ENCODE results near the gene TUSC2.

TUSC2 gene

DNA sequence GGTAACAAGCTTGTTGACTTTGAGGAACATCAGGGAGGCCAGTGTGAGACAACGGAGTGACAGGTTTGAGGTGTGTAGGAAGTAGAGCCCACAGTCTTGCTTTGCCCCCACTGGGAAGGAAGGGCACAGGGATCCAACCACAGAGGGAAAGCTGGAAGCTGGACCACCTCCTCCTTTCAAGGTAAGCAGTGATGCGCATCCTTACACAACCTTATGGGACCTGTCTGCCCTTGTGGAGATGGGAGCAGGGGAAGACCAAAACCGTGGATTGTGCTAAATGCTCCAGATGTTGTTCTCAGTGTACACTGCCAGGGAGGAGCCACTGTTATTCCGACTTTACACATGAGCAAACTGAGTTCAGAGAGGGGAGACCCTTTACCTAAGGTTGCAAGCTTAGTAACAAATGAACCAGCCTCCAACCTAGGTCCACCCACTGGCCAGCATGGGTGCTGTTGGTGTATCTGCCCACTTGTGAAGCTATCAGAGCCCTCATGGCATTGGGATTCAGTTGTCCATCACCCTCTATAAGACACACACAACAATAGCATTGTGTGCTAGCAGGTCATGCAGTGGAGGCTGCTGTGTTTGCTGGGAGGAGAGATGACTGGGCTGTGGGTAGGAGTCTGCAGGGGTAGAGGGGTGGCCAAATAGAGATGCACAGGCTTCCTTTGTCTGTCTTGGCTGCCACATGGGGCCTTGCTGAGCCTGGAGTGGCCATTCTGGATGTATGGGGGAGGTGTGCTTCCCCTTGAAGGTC, 49.7 kb downstream of the TUSC2 start:
- TF ChIP-seq, protein P1, sequence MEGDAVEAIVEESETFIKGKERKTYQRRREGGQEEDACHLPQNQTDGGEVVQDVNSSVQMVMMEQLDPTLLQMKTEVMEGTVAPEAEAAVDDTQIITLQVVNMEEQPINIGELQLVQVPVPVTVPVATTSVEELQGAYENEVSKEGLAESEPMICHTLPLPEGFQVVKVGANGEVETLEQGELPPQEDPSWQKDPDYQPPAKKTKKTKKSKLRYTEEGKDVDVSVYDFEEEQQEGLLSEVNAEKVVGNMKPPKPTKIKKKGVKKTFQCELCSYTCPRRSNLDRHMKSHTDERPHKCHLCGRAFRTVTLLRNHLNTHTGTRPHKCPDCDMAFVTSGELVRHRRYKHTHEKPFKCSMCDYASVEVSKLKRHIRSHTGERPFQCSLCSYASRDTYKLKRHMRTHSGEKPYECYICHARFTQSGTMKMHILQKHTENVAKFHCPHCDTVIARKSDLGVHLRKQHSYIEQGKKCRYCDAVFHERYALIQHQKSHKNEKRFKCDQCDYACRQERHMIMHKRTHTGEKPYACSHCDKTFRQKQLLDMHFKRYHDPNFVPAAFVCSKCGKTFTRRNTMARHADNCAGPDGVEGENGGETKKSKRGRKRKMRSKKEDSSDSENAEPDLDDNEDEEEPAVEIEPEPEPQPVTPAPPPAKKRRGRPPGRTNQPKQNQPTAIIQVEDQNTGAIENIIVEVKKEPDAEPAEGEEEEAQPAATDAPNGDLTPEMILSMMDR (IDR thresholded peaks at IDR 0.05; ENCODE audit: insufficient read depth, low read depth, low read length, missing control alignments), result no peak
- no peak overlapping the region for H3K4me3 ChIP-seq (ENCODE audit: low read length)
- no peak for DNase-seq (ENCODE audit: low read depth)

GRCh38 chr3:50276762-50277101, 51.3 kb downstream of the TUSC2 start:
- TF ChIP-seq, protein P1 (IDR thresholded peaks at IDR 0.05; ENCODE audit: insufficient read depth, low read depth, low read length, missing control alignments), result no peak
- no peak for DNase-seq (ENCODE audit: low read depth)
- H3K4me3 ChIP-seq (ENCODE audit: low read length), result no peak overlapping the region

- DNase-seq (ENCODE audit: low read depth), result no peak
- TF ChIP-seq, protein P1 (IDR thresholded peaks at IDR 0.05; ENCODE audit: insufficient read depth, low read depth, low read length, missing control alignments), result no peak
Observed at GRCh38 chr3:50275996-50276761, 51.8 kb downstream of the TUSC2 start.

GRCh38 chr3:50275141-50275995, 52.7 kb downstream of the TUSC2 start:
- no peak for DNase-seq (ENCODE audit: low read depth)
- no peak overlapping the region for H3K4me3 ChIP-seq (ENCODE audit: low read length)
- TF ChIP-seq, protein P1 (IDR thresholded peaks at IDR 0.05; ENCODE audit: insufficient read depth, low read depth, low read length, missing control alignments), result no peak

More at GRCh38 chr3:50275996-50276761, 51.8 kb downstream of the TUSC2 start:
- no peak overlapping the region for H3K4me3 ChIP-seq (ENCODE audit: low read length)
